Transverse colon (tissue), 4 donors: ENCODE measurements around the gene C4orf54. TPM values are rescaled to one million over a fixed set of nuclear protein-coding genes. Genes with fewer than 3 reads are reported as not detected.

Experiments
- DNase-seq: peaks from one replicate; pipeline ENCODE4 v3.0.0-alpha.2; 2019
- H3K27ac ChIP-seq, 4 donors: fragments of 200-600 bp; sonication (generic); 2 replicates each; pipeline ENCODE4 v1.5.1; 2016 to 2018; ENCODE audit warnings: inconsistent platforms in 4 of 4
- H3K27me3 ChIP-seq: fragments of 200-600 bp; sonication (generic); 2 replicates; pipeline ENCODE4 v1.5.1; 2017; ENCODE audit warnings: inconsistent platforms
- H3K36me3 ChIP-seq, 4 donors: fragments of 200-600 bp; sonication (generic); 2 replicates each; pipeline ENCODE4 v1.5.1; 2017 to 2019; ENCODE audit warnings: inconsistent platforms in 4 of 4
- H3K4me1 ChIP-seq, 4 donors: fragments of 200-600 bp; sonication (generic); 2 replicates each; pipeline ENCODE4 v1.5.1; 2017 to 2020; ENCODE audit warnings: inconsistent platforms in 4 of 4
- H3K4me3 ChIP-seq, 4 donors: fragments of 200-600 bp; sonication (generic); 1 replicate in 1 of 4; 2 replicates in 3 of 4; pipeline versions ENCODE4 v1.5.1 to v1.6.1; 2017 to 2019; ENCODE audit warnings: inconsistent platforms in 4 of 4
- H3K9me3 ChIP-seq, 2 donors: fragments of 200-600 bp; sonication (generic); 2 replicates each; pipeline ENCODE4 v1.5.1; 2017 to 2019; ENCODE audit warnings: inconsistent platforms in 2 of 2
- CTCF ChIP-seq, 5 experiments: fragments of 200-600 bp in 3 of 5; fragments of 450-650 bp in 2 of 5; sonication (generic) in 3 of 5; IDR thresholded peaks; 1 replicate in 2 of 5; 2 replicates in 3 of 5; pipeline ENCODE4 v1.5.1; 2016 to 2017; ENCODE audit warnings: antibody characterized with exemption in 5 of 5, inconsistent platforms in 3 of 5, mild to moderate bottlenecking in 2 of 5, moderate library complexity in 1 of 5
- EP300 ChIP-seq: sonication (generic); formaldehyde crosslinking; IDR thresholded peaks from one replicate; pipeline ENCODE4 v1.6.1; 2017; ENCODE audit warnings: antibody characterized with exemption, low read depth
- POLR2A ChIP-seq: fragments of 450-650 bp; IDR thresholded peaks from one replicate; pipeline ENCODE4 v1.6.1; 2016; ENCODE audit warnings: antibody characterized with exemption, mild to moderate bottlenecking, moderate library complexity
- POLR2AphosphoS5 ChIP-seq, 3 donors: sonication (generic); formaldehyde crosslinking; IDR thresholded peaks; one replicate each; pipeline ENCODE4 v1.6.1; 2016; ENCODE audit warnings: antibody characterized with exemption in 3 of 3
- WGBS, 2 donors: methylation state at CpG; one replicate each; pipeline ENCODE4 v1.1.5; 2018; ENCODE audit warnings: low coverage in 1 of 2; 5-methylcytosine and 5-hydroxymethylcytosine counted together
- in situ Hi-C, 4 donors: fragments of 200-750 bp; cut with MboI; loops; one replicate each; pipeline versions ENCODE4 v1.15.0 to v1.15.1; 2017; ENCODE audit warnings: low sequenced_read_pairs in 3 of 4, low pct_ligation_motif_present in 1 of 4, low pct_unique_long_range_greater_than_20kb in 1 of 4
- intact Hi-C: fragments of 100-400 bp; cut with DNase I; formaldehyde crosslinking; loops from one replicate; pipeline ENCODE4 v1.15.1; 2023; ENCODE audit warnings: low total_unique reads
- total RNA-seq, 4 donors: library from RNA; depleted of rRNA; stranded (reverse); fragments of >200 nt; gene quantifications; one replicate each; pipeline ENCODE4 v1.1.0, GENCODE V29; 2016

C4orf54 gene
- total RNA-seq, 4 donors from 2014 or later: not detected

GRCh38 chr4:99644453-99644852 is 13.2 kb downstream of the C4orf54 start:
- TF ChIP-seq POLR2AphosphoS5 (IDR thresholded peaks at IDR 0.05): no peak
- TF ChIP-seq POLR2A: no peak
- TF ChIP-seq EP300: no peak
- TF ChIP-seq CTCF (IDR thresholded peaks at IDR 0.05): no peak
- in situ Hi-C loops: no loop called here
- H3K4me3 ChIP-seq: no peak overlapping the region
- no peaks in the 10 kb centered on the region for H3K9me3 ChIP-seq
- no peaks in the 10 kb centered on the region for H3K4me1 ChIP-seq
- no peaks in the 10 kb centered on the region for H3K36me3 ChIP-seq
- WGBS, 2 donors: 63 to 80% methylated on average over 5 of the region's 5 CpGs
- no peak for DNase-seq
- no peaks in the 10 kb centered on the region for H3K27me3 ChIP-seq
- intact Hi-C loops: no loop called here
- no peak overlapping the region for H3K27ac ChIP-seq

- in situ Hi-C loops: no loop called here
- H3K27ac ChIP-seq: peak overlapping the region in 1 of 4 donors; percentile 1
- intact Hi-C loops: no loop called here
- TF ChIP-seq CTCF (IDR thresholded peaks at IDR 0.05) (no peak), POLR2AphosphoS5 (IDR thresholded peaks at IDR 0.05) (no peak), POLR2A (no peak), EP300 (no peak)
- no peak overlapping the region for H3K4me3 ChIP-seq
- H3K4me1 ChIP-seq: no peaks in the 10 kb centered on the region
- H3K9me3 ChIP-seq: no peaks in the 10 kb centered on the region
- 71 to 75% methylated on average over 1 to 6 of the region's 7 CpGs for WGBS, 2 donors
- no peaks in the 10 kb centered on the region for H3K36me3 ChIP-seq
- H3K27me3 ChIP-seq: no peaks in the 10 kb centered on the region
- no peak for DNase-seq
Measured at GRCh38 chr4:99642725-99643489, 14.7 kb downstream of the C4orf54 start.

GRCh38 chr4:99640676-99641075 is 17.0 kb downstream of the C4orf54 start:
- Histone ChIP-seq H3K27ac (no peak overlapping the region), H3K27me3 (no peaks in the 10 kb centered on the region), H3K4me1 (no peaks in the 10 kb centered on the region), H3K9me3 (no peaks in the 10 kb centered on the region), H3K36me3 (no peaks in the 10 kb centered on the region), H3K4me3 (no peak overlapping the region)
- no peak for DNase-seq
- intact Hi-C loops: no loop called here
- WGBS, 2 donors: 42 to 53% methylated on average over 2 of the region's 2 CpGs
- TF ChIP-seq CTCF (IDR thresholded peaks at IDR 0.05) (no peak), POLR2A (no peak), POLR2AphosphoS5 (IDR thresholded peaks at IDR 0.05) (no peak), EP300 (no peak)
- in situ Hi-C loops: no loop called here

GRCh38 chr4:99637174-99637573 is 20.5 kb downstream of the C4orf54 start:
- H3K27ac ChIP-seq: no peak overlapping the region

More at GRCh38 chr4:99637174-99637573, 20.5 kb downstream of the C4orf54 start:
- no peaks in the 10 kb centered on the region for H3K27me3 ChIP-seq
- H3K36me3 ChIP-seq: no peaks in the 10 kb centered on the region
- H3K9me3 ChIP-seq: no peaks in the 10 kb centered on the region
- DNase-seq: no peak
- H3K4me1 ChIP-seq: no peaks in the 10 kb centered on the region
- no peak for TF ChIP-seq POLR2A
- no peak for TF ChIP-seq CTCF (IDR thresholded peaks at IDR 0.05)
- TF ChIP-seq POLR2AphosphoS5 (IDR thresholded peaks at IDR 0.05): no peak
- TF ChIP-seq EP300: no peak
- intact Hi-C loops (no loop called here), in situ Hi-C loops (no loop called here)
- WGBS, 2 donors: 65 to 73% methylated on average over 4 to 5 of the region's 5 CpGs
- no peak overlapping the region for H3K4me3 ChIP-seq
